Dermis blood vessel endothelial cell (primary cell): Measurements from ENCODE around the gene POLD3. TPM values are rescaled to one million over a fixed set of nuclear protein-coding genes. Genes with fewer than 3 reads are reported as not detected.
"Not testable (repeated sequence)": the region's sequence is repeated elsewhere in the genome, so short reads cannot be mapped to it uniquely, and the experiment has no call there.

Experiments
- DNase-seq: peaks from one replicate; pipeline ENCODE4 v3.0.0; 2010
- total RNA-seq: library from RNA; depleted of rRNA; stranded (reverse); fragments of >200 nt; gene quantifications from 2 replicates; pipeline ENCODE4 v1.2.3, GENCODE V29; 2014

The POLD3 gene
- total RNA-seq, 1 donor from 2014 or later, result 13.8 TPM

DNA sequence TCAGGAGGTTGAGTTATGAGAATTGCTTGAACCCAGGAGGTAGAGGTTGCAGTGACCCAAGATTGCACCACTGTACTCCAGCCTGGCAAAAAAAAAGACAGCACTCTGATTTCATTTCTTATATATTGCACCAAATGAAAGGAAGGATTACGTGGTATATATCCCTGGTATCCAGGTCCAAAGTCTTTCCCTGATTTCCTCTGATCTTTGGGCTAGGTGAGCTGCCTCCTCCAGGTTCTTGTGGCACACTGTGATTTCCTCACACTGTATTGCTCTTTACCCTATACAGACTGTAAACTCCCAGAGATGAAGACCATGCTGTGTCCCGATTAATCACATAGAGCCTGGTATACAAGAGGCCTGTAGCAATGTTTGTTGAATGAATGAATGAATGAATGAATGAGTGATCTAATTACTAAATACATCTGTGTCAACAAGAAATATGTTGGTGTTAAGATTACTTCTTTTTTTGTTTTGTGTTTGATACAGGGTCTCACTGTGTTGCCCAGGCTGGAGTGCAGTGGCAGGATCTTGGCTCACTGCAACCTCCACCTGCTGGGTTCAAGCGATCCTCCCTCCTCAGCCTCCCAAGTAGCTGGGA is 9.3 kb upstream of the POLD3 start:
- DNase-seq, result no peak

DNA sequence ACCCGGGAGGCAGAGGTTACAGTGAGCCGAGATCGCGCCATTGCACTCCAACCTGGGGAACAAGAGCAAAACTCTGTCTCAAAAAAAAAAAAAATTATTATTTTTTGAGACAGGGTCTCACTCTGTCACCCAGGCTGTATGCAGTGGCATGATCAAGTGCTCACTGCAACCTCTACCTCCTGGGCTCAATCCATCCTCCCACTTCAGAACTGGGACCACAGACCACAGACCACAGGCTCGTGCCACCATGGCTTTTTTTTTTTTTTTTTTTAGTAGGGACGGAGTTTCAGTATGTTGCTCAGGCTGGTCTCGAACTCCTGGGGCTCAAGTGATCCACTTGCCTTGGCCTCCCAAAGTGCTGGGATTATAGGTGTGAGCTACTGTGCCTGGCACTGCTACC is 1.9 kb upstream of the POLD3 start:
- not testable (repeated sequence) for DNase-seq

DNA sequence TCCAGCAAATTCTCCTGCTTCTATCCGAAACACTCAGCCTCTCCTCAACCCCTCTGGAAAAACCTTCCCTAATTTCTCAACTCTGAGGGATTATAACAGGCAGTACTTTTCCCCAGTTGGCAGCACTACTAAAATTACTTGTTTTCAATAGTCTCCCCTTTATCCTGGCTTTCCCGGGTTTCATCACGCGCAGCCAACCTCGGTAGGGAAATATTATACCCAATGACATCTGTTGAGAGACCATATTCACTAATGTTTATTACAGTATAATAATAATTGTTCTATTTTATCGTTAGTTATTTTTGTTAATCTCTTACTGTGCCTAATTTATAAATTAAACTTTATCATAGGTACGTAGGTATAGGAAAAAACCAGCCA is 330 bp upstream of the POLD3 start:
- no peak for DNase-seq

DNA sequence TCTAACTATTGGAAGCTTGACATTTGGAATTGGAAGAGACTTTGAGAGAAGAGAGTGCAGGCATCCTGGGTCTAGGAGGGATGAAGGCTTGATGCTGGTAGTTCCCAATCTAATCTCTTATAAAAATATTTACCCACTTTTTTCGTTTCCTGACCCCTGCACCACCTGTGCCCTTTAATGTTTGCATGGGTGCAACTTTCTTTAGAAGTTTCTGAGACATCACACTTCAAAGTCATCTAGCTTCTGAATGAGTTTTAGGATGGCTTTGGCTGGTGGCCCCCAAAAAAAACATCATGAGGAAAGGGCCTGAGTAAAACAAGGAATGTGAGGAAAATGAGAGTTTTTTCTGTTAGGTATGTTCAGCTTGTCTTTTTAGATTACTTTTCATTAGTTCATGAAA is 1.1 kb downstream of the POLD3 start:
- no peak for DNase-seq

DNA sequence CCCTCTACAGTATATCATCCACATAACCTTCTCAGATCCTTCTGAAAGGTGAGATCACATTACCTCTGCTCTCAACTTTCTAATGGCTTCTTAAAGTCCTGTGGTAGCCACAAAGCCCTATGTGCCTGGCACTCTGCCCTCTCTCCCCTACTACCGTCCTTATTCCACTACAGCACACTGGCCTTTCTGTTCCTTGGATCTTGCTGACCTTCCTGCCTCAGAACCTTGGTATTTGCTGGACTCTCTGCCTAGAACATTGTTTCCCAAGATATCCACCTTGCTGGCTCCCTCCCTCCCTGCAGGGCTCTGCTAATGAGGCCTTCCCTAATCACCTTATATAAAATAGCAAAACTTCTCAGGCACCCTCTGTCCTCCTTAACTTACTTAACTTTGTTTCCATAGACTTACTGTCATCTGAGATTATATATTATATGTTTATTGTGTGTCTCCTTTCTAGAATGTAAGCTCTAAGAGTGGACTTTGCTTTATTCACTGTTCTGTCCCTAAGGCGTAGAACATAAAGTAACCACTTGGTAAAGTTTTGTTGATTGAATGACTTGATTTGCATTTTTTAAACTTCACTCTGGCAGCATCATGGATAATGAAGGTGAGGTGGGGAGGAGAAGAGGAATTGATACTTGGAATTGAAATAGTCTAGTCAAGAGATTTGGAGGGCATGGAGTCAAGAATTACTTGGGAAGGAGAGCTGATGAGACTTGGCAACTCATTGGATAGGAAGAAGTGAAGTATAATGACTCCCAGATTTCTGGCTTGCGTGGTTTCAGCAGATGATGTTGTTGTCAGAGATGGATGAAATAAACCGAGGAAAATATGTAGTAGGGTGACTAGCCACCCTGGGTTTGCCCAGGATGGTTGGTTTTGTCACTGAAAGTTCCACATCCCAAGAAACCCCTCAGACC is 10.5 kb downstream of the POLD3 start:
- no peak for DNase-seq

DNA sequence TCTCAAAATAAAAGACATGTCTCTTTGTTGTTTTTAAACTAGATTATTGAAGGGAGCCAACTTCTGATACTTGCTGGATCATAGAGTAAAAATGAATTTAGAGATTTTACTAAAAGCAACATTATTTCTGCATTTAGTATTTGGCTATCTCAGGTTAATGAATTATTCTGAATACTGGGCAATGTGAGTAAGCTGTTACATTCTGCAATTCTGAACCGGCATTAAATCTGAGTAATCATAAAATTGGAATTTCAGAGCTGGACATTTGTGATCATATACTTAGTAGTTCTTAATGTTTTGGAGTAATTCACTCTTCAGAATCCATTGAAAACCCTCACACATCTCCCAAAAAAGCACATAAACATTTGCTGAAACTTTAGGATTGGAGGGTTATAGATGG is 11.5 kb downstream of the POLD3 start:
- DNase-seq, result no peak

DNA sequence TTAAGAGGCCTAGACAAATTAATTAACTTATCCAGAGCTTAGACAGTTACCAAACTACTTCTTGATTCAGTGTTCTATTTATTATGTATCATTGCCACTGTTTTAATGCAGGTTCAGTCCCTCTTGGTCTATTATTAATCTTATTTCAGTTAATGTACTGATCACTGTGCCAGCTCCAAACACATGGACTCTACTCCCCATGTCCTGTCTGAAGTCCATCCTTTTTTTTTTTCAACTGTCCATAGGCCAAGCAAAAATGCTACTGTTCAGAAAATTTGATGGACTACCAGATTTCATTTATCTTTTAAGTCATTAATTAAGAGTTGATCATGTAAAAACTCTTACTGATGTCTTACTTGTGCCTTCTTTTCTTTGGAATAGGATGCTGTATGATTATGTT is 11.9 kb downstream of the POLD3 start:
- DNase-seq, result no peak

DNA sequence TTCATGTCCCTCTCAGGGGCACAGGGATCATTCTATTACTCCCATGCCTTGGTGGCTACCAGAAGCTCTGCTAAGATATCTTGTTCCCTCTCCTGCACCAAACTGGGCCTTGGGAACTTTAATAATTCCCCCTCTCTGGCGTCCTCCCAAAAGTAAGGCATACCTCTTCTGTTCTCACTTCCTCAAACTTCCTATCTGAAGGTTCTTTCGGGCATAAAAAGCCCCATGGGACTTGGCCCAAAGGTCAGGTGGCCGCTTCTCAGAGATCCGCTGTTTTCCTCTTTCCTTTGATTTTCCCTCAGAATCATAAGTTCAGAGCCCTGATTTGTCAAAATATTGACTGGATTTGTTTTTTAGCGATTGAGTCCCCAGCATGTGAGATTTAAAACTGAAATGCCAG is 13.0 kb downstream of the POLD3 start:
- no peak for DNase-seq

DNA sequence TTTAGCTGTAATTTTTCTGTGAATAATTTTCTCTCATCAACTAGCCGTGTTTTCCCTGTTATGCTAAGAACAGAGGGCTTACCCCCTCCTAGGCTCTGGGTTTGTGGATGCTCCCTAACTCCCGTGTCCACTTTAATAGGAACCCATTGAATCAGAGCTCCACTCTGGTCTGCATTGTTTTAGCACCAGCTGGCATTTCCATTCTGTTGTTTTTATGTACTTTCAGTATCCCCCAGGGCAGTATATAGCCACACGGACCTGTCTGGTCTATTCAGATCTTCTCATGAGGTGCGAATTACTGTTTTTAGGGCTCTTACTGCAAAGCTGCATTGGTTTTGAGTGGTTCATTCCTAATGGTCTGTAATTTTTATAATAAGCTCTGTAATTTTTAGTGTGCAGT is 16.0 kb downstream of the POLD3 start:
- peak; percentile 31 for DNase-seq

DNA sequence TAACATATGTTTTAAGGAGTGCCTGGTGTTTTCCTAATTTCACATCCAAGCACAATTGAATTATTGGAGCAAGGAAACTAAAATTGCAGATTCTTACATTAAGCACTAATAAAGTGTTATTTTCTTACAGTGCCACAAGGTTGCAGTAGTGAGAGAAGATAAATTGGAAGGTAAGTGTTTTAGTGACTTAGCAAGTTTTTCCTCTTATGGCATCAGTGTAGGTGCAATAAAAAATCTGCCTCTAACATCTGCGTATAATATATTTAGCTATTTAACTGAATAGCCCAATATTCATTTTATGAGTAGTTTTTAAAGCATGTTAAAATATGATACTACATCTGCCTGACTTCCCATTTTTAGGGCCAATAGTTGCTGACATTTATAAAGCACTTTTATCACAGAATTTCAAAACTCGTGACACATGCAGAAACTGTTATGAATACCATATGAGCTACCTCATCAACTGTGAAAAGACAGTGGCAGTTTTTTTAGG is 19.0 kb downstream of the POLD3 start:
- peak; percentile 69 for DNase-seq

DNA sequence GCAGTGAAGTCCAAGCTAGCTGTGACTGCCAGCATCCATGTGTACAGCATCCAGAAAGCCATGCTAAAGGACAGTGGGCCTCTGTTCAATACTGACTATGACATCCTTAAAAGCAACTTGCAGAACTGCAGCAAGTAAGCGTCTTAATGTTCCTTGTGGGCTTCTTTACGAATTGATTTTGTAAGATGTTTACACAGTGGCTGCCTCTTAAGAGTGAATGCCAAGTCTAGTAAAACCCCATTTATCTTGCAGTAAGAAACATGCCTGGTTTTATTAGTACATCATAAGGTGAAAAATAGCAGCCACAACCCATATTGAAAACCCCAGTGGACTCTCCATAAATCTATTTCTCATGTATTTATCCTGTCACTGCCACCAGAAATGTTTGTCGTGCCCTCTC is 20.5 kb downstream of the POLD3 start:
- DNase-seq, result no peak

DNA sequence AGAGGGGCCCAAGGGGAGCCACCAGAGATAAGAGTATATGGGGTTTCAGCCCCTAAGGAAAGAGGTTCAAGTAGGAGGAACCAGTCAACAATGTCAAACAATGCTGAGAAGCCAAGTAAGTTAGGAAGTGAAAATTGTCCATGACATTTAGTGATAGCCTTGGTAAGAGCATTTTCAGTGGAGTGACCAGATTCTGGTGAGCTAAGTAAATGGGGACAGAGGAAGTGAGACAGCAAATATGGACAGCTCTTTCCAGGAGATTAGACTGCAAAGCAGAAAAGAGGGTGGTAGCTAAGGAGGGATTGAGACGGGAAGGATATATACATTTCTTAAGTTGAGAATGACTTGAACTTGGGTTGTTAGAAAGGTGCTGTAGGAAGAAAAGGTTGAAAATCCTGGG is 22.9 kb downstream of the POLD3 start:
- no peak for DNase-seq

DNA sequence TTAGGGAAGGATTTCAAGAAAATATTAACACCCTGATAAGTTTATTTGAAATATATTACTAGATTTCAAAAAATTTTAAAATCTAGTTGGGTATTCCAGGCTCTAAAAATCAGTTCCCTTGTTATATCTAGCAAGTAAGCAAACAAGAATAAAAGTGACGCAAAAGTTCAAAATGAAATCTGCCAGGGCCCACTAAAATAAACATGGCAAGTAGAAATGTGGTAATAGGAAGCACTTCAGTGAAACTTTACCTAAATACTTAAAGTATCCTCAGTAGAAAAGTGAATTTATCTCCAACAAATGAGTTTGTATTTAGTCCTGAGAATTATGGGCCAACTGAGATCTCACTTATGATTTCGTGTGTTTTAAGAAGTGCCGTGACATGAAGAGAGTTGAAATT is 23.6 kb downstream of the POLD3 start:
- DNase-seq, result no peak

DNA sequence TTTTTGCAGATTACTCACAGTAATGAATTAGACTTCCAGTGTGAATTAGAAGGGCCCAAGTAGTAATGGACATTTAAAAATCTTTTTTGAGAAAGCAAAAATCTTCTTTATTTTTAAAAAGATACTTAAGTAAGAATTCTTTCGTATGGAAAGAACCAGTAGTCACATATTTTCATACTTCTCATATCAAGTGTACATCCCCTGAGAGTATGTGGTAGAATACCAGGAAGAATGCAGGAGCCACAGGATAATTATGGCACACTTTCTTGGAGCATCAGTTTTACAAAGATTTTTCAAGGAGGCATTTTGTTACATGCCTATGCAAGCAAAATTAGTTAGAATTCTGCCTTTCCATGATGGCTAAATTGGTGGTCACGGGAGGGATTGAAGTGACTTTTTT is 28.1 kb downstream of the POLD3 start:
- no peak for DNase-seq

DNA sequence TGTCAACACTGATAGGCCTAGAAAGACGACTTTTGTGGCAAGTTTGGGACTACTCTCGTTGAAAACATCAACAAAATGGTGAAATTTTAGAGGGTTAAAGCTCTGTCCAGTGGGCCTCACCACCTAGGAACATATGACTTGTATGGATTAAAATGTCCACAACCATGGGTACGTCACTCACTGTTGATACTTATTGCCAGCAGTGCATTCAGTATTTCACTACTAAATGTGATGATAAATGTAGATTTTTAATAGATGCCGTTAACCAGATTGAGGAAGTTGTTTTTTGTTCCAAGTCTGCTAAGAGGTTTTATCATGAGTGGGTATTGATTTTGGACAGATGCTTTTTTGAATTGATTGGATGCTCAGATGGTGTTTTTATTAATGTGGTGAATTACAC is 33.7 kb downstream of the POLD3 start:
- DNase-seq, result no peak

DNA sequence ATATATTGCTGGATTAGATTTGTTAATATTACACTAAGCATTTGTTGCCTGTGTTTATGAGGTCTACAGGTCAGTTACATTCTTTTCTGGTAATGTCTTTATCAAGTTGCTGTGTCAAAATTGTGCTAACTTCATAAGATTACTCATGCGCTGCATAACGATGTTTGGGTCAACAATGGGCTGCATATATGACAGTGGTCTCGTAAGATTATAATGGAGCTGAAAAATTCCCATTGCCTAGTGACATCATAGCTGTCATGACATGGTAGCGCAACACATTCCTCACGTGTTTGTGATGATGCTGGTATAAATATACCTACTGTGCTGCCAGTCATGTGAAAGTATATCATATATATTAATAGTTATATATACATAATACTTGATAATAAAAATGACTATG is 34.2 kb downstream of the POLD3 start:
- DNase-seq, result no peak

DNA sequence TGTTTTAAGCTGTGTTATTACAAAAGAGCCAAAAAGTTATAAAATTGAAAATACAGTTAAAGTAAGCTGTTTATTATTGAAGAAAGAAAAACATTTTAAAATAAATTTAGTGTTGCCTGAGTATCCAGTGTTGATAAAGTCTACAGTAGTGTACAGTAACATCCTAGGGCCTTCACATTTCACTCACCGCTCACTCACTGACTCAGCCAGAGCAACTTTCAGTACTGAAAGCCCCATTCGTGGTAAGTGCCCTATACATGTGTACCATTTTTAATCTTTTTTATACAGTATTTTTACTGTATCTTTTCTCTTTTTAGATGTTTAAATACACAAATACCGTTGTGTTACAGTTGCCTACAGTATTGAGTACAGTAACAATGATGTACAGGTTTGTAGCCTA is 35.0 kb downstream of the POLD3 start:
- DNase-seq, result no peak

DNA sequence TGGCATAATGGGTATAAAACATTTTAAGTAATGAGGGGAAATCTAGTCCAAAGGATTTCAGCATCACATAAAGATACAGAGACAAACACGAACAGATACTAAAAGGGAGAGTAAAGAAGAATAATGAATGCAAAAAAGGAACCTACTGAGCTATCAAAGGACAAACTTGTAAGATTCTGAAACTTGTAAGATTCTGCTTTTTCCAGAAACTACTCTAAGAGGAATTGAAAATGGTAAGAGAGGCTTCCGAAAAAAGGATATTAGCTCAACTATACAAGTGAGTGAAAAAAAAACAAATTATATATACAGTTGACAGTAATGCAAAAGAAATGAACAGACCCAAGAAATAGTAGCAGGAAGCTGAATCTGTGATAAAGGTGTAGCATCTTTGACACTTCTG is 37.7 kb downstream of the POLD3 start:
- DNase-seq, result no peak

DNA sequence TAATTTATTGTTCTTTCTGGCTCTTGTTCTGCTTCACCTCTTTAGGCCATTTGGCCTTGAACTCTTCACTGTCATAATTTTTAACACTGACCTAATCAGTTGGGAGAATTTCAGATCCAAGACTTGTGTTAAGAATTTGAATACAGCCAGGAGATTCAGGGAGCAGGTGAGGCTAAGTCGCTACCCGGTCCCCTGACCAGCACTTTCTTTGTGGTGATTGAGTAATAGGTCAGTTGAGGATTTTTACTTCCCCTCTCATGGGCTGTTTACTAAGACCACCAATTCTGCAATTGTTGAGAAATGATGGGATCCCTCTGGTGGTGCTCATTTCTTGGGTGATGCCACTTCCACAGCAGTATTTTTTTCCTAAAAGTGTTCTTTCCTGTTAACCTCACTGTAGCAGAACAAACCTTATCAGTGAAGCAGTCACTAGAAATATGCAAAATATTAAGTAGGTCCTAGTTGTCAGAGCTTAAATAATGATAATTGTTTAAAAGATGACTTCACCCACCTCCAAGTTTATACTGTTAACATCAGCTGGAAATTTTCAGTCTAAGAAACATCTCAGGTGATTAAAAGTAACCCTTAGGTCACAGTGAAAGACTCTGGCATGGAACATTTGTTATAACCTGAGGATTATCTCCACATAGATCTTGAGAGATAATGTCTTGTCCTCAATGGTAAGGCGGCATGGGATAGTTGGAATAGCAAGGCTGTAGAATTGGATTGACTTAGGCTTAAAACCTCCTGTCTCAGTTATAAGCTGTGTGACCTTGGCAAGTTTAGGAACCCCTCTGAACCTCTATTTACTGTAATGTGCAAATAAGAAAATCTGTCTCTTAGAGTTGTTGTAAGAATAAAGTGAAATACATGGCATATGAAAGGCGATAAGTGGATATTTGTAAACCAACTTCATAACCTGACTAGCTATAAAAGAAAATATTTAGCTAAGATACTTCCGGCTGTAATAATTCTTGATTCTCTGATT is 41.3 kb downstream of the POLD3 start:
- no peak for DNase-seq

DNA sequence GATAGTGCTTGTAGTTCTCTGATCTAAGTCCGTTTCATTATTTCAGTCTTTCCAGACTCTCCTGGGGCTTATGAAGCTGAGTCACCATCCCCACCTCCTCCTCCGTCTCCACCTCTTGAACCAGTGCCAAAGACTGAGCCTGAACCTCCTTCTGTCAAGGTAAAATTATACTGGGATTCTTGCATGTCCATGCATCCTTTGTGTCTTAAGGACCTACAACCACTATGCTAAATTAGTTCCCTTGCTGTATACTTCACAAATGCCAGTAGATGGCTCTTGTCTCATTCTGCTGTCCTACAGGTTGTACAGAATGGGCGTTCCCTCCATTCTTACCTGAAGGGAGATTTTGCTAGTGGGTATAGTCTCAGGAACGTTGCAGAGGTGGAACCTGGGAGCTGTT is 42.2 kb downstream of the POLD3 start:
- peak; percentile 50 for DNase-seq

DNA sequence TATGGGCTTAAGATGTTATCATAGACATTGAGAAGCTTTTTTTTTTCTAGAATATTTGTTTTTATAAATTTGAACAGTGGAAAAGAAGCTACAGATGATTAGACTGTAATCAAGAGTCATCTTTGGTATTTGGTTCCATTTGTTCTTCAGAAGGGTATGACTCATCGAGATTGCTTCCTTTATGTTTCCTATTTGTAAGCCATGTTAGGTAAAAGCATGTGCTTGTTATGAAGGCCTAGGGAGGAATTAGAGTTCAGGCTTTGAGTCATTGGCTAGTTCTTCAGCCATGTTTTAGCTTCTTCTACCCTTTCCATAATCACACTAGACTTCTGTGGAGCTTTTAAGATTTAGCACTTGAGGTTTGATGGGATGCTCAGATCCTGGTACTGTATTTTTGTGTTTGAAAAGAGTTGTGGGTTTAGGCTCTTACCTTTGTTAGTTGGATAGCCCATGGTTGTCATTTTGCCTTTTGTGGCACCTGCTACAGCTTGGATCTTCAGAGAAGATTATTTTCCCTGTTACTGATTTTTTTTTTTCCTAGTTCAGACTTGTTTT is 44.3 kb downstream of the POLD3 start:
- peak; percentile 90 for DNase-seq

DNA sequence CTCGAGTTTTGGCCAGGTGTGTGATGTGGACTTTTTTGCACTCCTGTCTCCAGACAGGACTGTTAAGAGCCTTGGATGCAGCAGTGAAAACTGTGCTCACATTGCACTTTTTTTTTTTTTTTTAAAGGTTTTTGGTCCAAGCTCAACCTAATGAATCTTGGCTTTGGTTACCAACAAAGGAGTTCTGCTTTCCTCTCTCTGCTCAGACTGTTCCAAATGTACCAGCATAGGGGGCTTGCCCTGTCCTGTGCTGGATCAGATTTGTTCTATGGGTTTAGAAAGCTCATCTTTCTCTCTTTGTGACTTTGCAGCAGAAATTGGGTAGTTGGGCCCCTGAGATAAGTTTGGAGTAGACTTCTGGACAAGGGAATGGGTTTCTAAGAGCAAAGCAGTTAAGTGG is 45.3 kb downstream of the POLD3 start:
- no peak for DNase-seq

DNA sequence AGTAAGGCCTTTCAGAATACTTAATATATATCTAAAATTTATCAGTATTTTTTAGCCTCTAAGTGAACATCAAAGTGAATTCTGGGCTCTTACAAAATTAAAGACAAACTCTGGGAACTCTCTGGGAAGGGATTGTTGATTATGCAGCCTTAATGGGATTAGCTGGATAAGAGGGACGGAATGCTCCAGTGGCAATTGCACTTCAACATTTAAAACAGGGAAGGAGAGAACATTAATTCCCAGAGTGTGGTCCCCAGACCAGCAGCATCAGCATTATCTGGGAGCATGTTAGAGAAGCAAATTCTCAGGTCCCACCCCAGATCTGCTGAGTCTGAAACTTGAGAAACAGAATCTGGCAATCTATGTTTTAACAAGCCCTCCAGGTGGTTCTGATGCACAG is 46.5 kb downstream of the POLD3 start:
- no peak for DNase-seq
